ENCODE results near the gene FBXL4.

The FBXL4 gene

GRCh38 chr6:98975421-98975820 is 27.7 kb upstream of the FBXL4 start:
- Histone ChIP-seq H3K36me3 (no peaks in the 10 kb centered on the region), H3K9me3 (no peaks in the 10 kb centered on the region), H3K4me3 (ENCODE audit: low read depth, low read length) (no peak overlapping the region), H3K27me3 (no peaks in the 10 kb centered on the region), H3K4me1 (no peaks in the 10 kb centered on the region)
- no peak for DNase-seq
- TF ChIP-seq CTCF (IDR thresholded peaks at IDR 0.05; ENCODE audit: low read depth, low read length) = no peak

GRCh38 chr6:98974309-98974708 is 26.6 kb upstream of the FBXL4 start:
- H3K9me3 ChIP-seq = no peaks in the 10 kb centered on the region
- no peak for TF ChIP-seq CTCF (IDR thresholded peaks at IDR 0.05; ENCODE audit: low read depth, low read length)
- no peaks in the 10 kb centered on the region for H3K27me3 ChIP-seq
- no peak for DNase-seq
- H3K4me3 ChIP-seq (ENCODE audit: low read depth, low read length) = no peak overlapping the region
- no peaks in the 10 kb centered on the region for H3K4me1 ChIP-seq
- H3K36me3 ChIP-seq = no peaks in the 10 kb centered on the region

GRCh38 chr6:98973571-98973970 is 25.8 kb upstream of the FBXL4 start:
- Histone ChIP-seq H3K4me3 (ENCODE audit: low read depth, low read length) (no peak overlapping the region), H3K27me3 (no peaks in the 10 kb centered on the region), H3K9me3 (no peaks in the 10 kb centered on the region), H3K4me1 (no peaks in the 10 kb centered on the region), H3K36me3 (no peaks in the 10 kb centered on the region)
- TF ChIP-seq CTCF (IDR thresholded peaks at IDR 0.05; ENCODE audit: low read depth, low read length) = no peak
- no peak for DNase-seq

- no peak for TF ChIP-seq CTCF (IDR thresholded peaks at IDR 0.05; ENCODE audit: low read depth, low read length)
- Histone ChIP-seq H3K36me3 (no peaks in the 10 kb centered on the region), H3K4me3 (ENCODE audit: low read depth, low read length) (no peak overlapping the region), H3K9me3 (no peaks in the 10 kb centered on the region), H3K27me3 (no peaks in the 10 kb centered on the region), H3K4me1 (no peaks in the 10 kb centered on the region)
- DNase-seq = no peak
Measured at GRCh38 chr6:98971303-98971702, 23.6 kb upstream of the FBXL4 start.

- Histone ChIP-seq H3K9me3 (no peaks in the 10 kb centered on the region), H3K4me3 (ENCODE audit: low read depth, low read length) (no peak overlapping the region), H3K27me3 (no peaks in the 10 kb centered on the region), H3K4me1 (no peaks in the 10 kb centered on the region), H3K36me3 (no peaks in the 10 kb centered on the region)
- DNase-seq = no peak
- no peak for TF ChIP-seq CTCF (IDR thresholded peaks at IDR 0.05; ENCODE audit: low read depth, low read length)
Measured at GRCh38 chr6:98970469-98970868, 22.7 kb upstream of the FBXL4 start.

- Histone ChIP-seq H3K4me1 (no peaks in the 10 kb centered on the region), H3K9me3 (no peaks in the 10 kb centered on the region), H3K36me3 (no peaks in the 10 kb centered on the region), H3K4me3 (ENCODE audit: low read depth, low read length) (no peak overlapping the region), H3K27me3 (peaks cover 3% of the 10 kb centered on the region; the same call in 1 of the 2 replicates)
- no peak for TF ChIP-seq CTCF (IDR thresholded peaks at IDR 0.05; ENCODE audit: low read depth, low read length)
- no peak for DNase-seq
Measured at GRCh38 chr6:98967616-98968015, 19.9 kb upstream of the FBXL4 start.
